ENCODE measurements around the gene CTSF.

- TF ChIP-seq CTCF (IDR thresholded peaks at IDR 0.05 in 2 of 3, conservative IDR thresholded peaks at IDR 0.05 in 1 of 3; ENCODE audit: borderline replicate concordance in 1 of 3, insufficient read depth in 1 of 3, low read depth in 2 of 3, low read length in 2 of 3) (no peak), POLR2AphosphoS5 (IDR thresholded peaks at IDR 0.05; ENCODE audit: low read depth, low read length) (no peak), POLR2A (IDR thresholded peaks at IDR 0.05; ENCODE audit: borderline replicate concordance, extremely low read depth, insufficient read depth, insufficient read length) (no peak), REST (IDR thresholded peaks at IDR 0.05; ENCODE audit: low read depth) (no peak), FOSL1 (IDR thresholded peaks at IDR 0.05; ENCODE audit: low read depth) (no peak), SIN3A (IDR thresholded peaks at IDR 0.05; ENCODE audit: low read depth) (no peak), EZH2phosphoT487 (IDR thresholded peaks at IDR 0.05; ENCODE audit: borderline replicate concordance) (no peak), EZH2 (IDR thresholded peaks at IDR 0.05) (no peak), YY1 (IDR thresholded peaks at IDR 0.05; ENCODE audit: extremely low read depth, insufficient replicate concordance, low read depth, low read length) (no peak), RAD21 (IDR thresholded peaks at IDR 0.05; ENCODE audit: low read depth) (no peak)
Observed at GRCh38 chr11:66607126-66607834, 38.9 kb upstream of the CTSF start.

All from HCT116 (cell line).